NCI-H2081 (cell line): ENCODE data around the gene TMEM191C.
"Not testable (repeated sequence)": the region's sequence is repeated elsewhere in the genome, so short reads cannot be mapped to it uniquely, and the experiment has no call there.

Experiments used
- DNase-seq, 2 experiments: peaks; one replicate each; lab custom pipeline; 2025; lab: John Stamatoyannopoulos, UW

The TMEM191C gene

GRCh38 chr22:21467337-21468193, at the start of gene TMEM191C:
Gene TMEM191C (plus strand): TSS chr22:21467387. CDS start chr22:21467460, 73 bp downstream.
- not testable (repeated sequence) for DNase-seq

GRCh38 chr22:21417853-21418252, 49.3 kb upstream of the TMEM191C start:
- DNase-seq = not testable (repeated sequence)

GRCh38 chr22:21418974-21419638, 48.1 kb upstream of the TMEM191C start:
- not testable (repeated sequence) for DNase-seq

GRCh38 chr22:21420180-21420763, 46.9 kb upstream of the TMEM191C start:
- DNase-seq = not testable (repeated sequence)

- DNase-seq = not testable (repeated sequence)
Observed at GRCh38 chr22:21424084-21424709, 43.0 kb upstream of the TMEM191C start.

GRCh38 chr22:21434378-21435233, 32.6 kb upstream of the TMEM191C start:
- not testable (repeated sequence) for DNase-seq

- DNase-seq = not testable (repeated sequence)
Observed at GRCh38 chr22:21435998-21436810, 31.0 kb upstream of the TMEM191C start.

- not testable (repeated sequence) for DNase-seq
Observed at GRCh38 chr22:21438013-21438412, 29.2 kb upstream of the TMEM191C start.

GRCh38 chr22:21440018-21440636, 27.1 kb upstream of the TMEM191C start:
- not testable (repeated sequence) for DNase-seq

- not testable (repeated sequence) for DNase-seq
Observed at GRCh38 chr22:21440676-21441075, 26.5 kb upstream of the TMEM191C start.

- DNase-seq = not testable (repeated sequence)
Observed at GRCh38 chr22:21441170-21441569, 26.0 kb upstream of the TMEM191C start.

GRCh38 chr22:21442123-21442522, 25.1 kb upstream of the TMEM191C start:
- not testable (repeated sequence) for DNase-seq

- DNase-seq = not testable (repeated sequence)
Observed at GRCh38 chr22:21442646-21443045, 24.5 kb upstream of the TMEM191C start.

- DNase-seq = no peak
Observed at GRCh38 chr22:21443057-21443734, 24.0 kb upstream of the TMEM191C start.

GRCh38 chr22:21443735-21444421, 23.3 kb upstream of the TMEM191C start:
- no peak for DNase-seq

GRCh38 chr22:21444701-21445436, 22.3 kb upstream of the TMEM191C start:
- no peak for DNase-seq

GRCh38 chr22:21445437-21446127, 21.6 kb upstream of the TMEM191C start:
- no peak for DNase-seq
